HG02798 (cell line): ENCODE results near the gene FIBCD1.

Source experiments
- ATAC-seq: cut with Tn5 transposase; IDR thresholded peaks from one replicate; pipeline ENCODE4 v1.9.1; 2021; ENCODE audit warnings: mild to moderate bottlenecking; ENCODE audit not compliant: unreplicated experiment, poor library complexity

Gene FIBCD1

GRCh38 chr9:130939405-130940026 lies 469 bp upstream of the FIBCD1 start:
- ATAC-seq, result no peak

- no peak for ATAC-seq
Measured at GRCh38 chr9:130938184-130938651, 829 bp downstream of the FIBCD1 start.

GRCh38 chr9:130937146-130938076 lies 1.6 kb downstream of the FIBCD1 start:
- ATAC-seq, result no peak

- ATAC-seq, result no peak
Measured at GRCh38 chr9:130936285-130937117, 2.5 kb downstream of the FIBCD1 start.

GRCh38 chr9:130935648-130936271 lies 3.3 kb downstream of the FIBCD1 start:
- no peak for ATAC-seq

GRCh38 chr9:130934702-130935647 lies 4.1 kb downstream of the FIBCD1 start:
- no peak for ATAC-seq

- no peak for ATAC-seq
Measured at GRCh38 chr9:130934246-130934645, 4.8 kb downstream of the FIBCD1 start.

GRCh38 chr9:130933114-130934046 lies 5.7 kb downstream of the FIBCD1 start:
- no peak for ATAC-seq

- ATAC-seq, result no peak
Measured at GRCh38 chr9:130932255-130933079, 6.6 kb downstream of the FIBCD1 start.

- no peak for ATAC-seq
Measured at GRCh38 chr9:130931508-130932254, 7.4 kb downstream of the FIBCD1 start.

- no peak for ATAC-seq
Measured at GRCh38 chr9:130930804-130931349, 8.2 kb downstream of the FIBCD1 start.

GRCh38 chr9:130930132-130930803 lies 8.8 kb downstream of the FIBCD1 start:
- no peak for ATAC-seq

- ATAC-seq, result no peak
Measured at GRCh38 chr9:130929571-130930038, 9.4 kb downstream of the FIBCD1 start.

GRCh38 chr9:130927995-130928900 lies 10.8 kb downstream of the FIBCD1 start:
- no peak for ATAC-seq

- no peak for ATAC-seq
Measured at GRCh38 chr9:130927338-130927737, 11.7 kb downstream of the FIBCD1 start.
